Activated T-helper 1 cell treated with anti-CD3 and anti-CD28 coated beads, Interleukin-12 subunit alpha, Interleukin-12 subunit beta, Interleukin-2, Interleukin-4 antibody, amounts not matched to agents 30 ng/mL and 10 ng/mL and 1 ng/mL, durations not matched to agents 14 hours and 24 hours and 36 hours (primary cell): Measurements from ENCODE around the gene ARHGEF2. TPM values are rescaled to one million over a fixed set of nuclear protein-coding genes. Genes with fewer than 3 reads are reported as not detected.

ENCODE experiments used
- DNase-seq: peaks from one replicate; pipeline ENCODE4 v3.0.0; 2021; ENCODE audit warnings: low spot score
- H3K27ac Mint-ChIP-seq: one replicate; pipeline ENCODE4 v1.8.0; 2021; ENCODE audit warnings: mild to moderate bottlenecking, mixed read lengths
- H3K27me3 Mint-ChIP-seq: one replicate; pipeline ENCODE4 v1.8.0; 2022; ENCODE audit warnings: mild to moderate bottlenecking, moderate library complexity, mixed read lengths; ENCODE audit not compliant: insufficient read depth
- H3K36me3 Mint-ChIP-seq: one replicate; pipeline ENCODE4 v1.8.0; 2021; ENCODE audit warnings: low read depth, mixed read lengths
- H3K4me1 Mint-ChIP-seq: one replicate; pipeline ENCODE4 v1.8.0; 2021; ENCODE audit warnings: low read depth, mixed read lengths
- H3K4me3 Mint-ChIP-seq: one replicate; pipeline ENCODE4 v1.8.0; 2021; ENCODE audit warnings: mild to moderate bottlenecking, moderate library complexity, mixed read lengths
- H3K9me3 Mint-ChIP-seq: one replicate; pipeline ENCODE4 v1.8.0; 2021; ENCODE audit warnings: mixed read lengths
- intact Hi-C: fragments of 100-400 bp; cut with micrococcal nuclease; formaldehyde crosslinking; loops from one replicate; pipeline ENCODE4 v1.15.1; 2024
- total RNA-seq: library from RNA; stranded (reverse); gene quantifications from 2 replicates; pipeline ENCODE4 v1.2.3, GENCODE V29; 2022

ARHGEF2 gene
- total RNA-seq, 1 donor from 2014 or later: 222 TPM

DNA sequence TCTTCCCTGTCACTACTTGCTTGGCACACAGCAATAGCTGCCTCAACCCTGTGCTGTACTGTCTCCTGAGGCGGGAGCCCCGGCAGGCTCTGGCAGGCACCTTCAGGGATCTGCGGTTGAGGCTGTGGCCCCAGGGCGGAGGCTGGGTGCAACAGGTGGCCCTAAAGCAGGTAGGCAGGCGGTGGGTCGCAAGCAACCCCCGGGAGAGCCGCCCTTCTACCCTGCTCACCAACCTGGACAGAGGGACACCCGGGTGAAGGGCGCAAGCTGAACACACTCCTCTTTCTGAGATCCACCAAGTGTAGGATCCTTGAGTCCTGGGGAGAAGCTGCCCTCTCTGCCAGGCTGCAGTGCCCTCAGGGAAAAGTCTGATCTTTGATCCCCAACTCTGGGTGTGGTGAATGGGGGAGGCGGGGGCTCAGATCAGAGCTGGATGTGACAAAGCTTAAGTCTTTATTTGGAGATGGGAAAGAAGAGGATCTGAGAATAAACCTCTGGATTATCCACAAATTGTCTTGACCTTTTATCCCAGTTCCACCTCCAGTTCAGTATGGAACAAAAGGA lies 35.7 kb downstream of the ARHGEF2 start:
- intact Hi-C loops: no loop called here
- Mint-ChIP-seq H3K27ac (peak overlapping the region; percentile 88), H3K4me1 (peaks cover 62% of the 10 kb centered on the region)

DNA sequence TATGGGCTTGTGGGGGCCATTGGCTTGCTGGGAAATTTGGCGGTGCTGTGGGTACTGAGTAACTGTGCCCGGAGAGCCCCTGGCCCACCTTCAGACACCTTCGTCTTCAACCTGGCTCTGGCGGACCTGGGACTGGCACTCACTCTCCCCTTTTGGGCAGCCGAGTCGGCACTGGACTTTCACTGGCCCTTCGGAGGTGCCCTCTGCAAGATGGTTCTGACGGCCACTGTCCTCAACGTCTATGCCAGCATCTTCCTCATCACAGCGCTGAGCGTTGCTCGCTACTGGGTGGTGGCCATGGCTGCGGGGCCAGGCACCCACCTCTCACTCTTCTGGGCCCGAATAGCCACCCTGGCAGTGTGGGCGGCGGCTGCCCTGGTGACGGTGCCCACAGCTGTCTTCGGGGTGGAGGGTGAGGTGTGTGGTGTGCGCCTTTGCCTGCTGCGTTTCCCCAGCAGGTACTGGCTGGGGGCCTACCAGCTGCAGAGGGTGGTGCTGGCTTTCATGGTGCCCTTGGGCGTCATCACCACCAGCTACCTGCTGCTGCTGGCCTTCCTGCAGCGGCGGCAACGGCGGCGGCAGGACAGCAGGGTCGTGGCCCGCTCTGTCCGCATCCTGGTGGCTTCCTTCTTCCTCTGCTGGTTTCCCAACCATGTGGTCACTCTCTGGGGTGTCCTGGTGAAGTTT lies 36.4 kb downstream of the ARHGEF2 start:
- intact Hi-C loops: no loop called here
- Mint-ChIP-seq H3K9me3 (no peaks in the 10 kb centered on the region), H3K4me1 (peaks cover 55% of the 10 kb centered on the region), H3K27ac (peak overlapping the region; percentile 88), H3K36me3 (peaks cover 20% of the 10 kb centered on the region), H3K4me3 (no peak overlapping the region), H3K27me3 (no peaks in the 10 kb centered on the region)
- DNase-seq: no peak

More for the DNA sequence above, 35.7 kb downstream of the ARHGEF2 start:
- no peak for DNase-seq
- H3K9me3 Mint-ChIP-seq: no peaks in the 10 kb centered on the region
- peaks cover 24% of the 10 kb centered on the region for H3K36me3 Mint-ChIP-seq
- no peaks in the 10 kb centered on the region for H3K27me3 Mint-ChIP-seq
- no peak overlapping the region for H3K4me3 Mint-ChIP-seq

DNA sequence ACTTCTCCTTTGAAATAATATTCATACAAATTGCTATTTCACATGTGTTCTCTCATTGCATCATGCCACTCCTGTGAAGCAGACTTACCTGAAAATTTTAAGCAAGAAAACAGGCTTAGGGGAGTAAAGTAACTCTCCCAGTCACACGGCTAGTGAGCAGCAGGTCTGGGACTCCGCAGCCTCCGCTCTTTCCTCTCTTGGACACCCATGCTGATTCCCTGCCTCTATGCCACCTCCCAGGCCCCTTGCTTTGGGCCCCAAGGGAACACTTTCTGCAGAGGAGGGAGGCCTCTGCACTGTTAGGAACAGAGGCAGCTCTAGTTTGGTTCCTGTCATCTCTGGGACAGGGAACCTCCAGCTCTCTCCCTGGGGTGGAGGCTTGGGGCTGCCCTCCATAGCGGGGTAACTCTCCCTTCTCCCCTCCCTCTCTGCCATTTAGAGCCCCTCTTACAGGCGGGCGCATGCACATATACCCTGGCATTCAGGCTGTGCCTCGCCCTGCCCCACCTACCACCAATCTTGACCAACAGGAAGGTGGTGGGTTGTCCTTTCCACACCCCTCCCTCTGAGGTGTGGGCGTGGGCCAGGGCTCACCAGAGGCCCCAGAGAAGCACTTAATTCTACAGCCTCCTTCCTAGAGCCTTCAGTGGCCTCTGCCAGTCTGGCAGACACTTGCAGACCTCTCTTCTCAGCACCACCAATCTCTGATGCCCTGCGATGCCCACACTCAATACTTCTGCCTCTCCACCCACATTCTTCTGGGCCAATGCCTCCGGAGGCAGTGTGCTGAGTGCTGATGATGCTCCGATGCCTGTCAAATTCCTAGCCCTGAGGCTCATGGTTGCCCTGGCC lies 37.1 kb downstream of the ARHGEF2 start, which contains the start of gene RXFP4:
TSS of gene RXFP4 (plus strand) at position 646 of the 852 bp plus-strand sequence. CDS start at position 718, 72 bp downstream.
- peaks cover 48% of the 10 kb centered on the region for H3K4me1 Mint-ChIP-seq
- no peaks in the 10 kb centered on the region for H3K27me3 Mint-ChIP-seq
- intact Hi-C loops: no loop called here
- H3K27ac Mint-ChIP-seq: peak within 1 kb of the TSS; percentile 88
- DNase-seq: no peak
- peaks cover 12% of the 10 kb centered on the region for H3K36me3 Mint-ChIP-seq
- no peaks in the 10 kb centered on the region for H3K9me3 Mint-ChIP-seq
- no peak within 1 kb of the TSS for H3K4me3 Mint-ChIP-seq

DNA sequence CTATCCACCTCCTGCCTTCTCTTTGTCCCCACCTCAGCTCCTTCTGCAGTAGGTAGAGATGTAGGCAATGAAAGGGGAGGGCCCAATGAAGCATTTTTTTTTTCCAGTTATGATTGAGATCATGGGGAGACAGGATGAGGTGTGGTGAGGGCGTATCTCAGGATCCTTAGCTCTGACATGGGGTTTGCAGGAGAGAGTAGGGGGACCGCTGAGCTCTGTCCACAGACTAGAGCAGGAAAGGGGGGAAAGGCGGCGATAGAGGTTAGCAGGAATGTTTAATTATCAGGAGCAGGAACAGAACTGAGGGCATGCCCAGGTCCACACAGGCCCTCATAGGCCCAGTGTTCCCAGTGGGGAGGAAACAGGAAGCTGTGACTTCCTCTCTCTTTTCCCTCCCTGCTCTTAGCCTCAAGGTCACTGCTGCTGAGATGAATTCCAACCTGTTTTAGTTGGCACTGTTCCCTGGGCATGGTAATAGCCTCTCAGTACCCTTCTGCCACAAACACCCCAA lies 37.8 kb downstream of the ARHGEF2 start:
- intact Hi-C loops: no loop called here
- Mint-ChIP-seq H3K4me3 (no peak overlapping the region), H3K9me3 (no peaks in the 10 kb centered on the region), H3K27ac (peak overlapping the region; percentile 73), H3K4me1 (peaks cover 48% of the 10 kb centered on the region), H3K27me3 (no peaks in the 10 kb centered on the region), H3K36me3 (peaks cover 8% of the 10 kb centered on the region)
- DNase-seq: no peak

DNA sequence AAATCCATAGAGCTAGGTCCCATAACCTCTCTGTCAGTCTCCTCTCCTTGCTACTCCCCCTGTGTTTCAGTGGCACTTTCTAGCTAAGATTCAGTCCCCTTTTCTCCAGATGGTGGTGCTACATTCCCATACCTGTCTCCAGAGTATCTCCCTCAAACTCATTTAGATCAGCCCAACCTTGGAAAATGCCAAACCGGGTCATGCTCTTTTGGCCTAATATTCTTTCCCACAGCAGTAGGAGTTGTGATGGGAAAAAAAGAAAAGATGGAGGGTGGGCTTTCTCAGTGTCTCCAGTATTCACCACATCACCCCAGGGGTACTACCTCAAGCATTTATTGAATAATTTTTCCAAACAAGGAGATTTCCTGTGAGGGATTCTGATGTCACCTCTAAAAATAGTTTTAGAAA lies 40.1 kb downstream of the ARHGEF2 start:
- intact Hi-C loops: loop anchor here (1.0 to 10.0 kb wide), 4 partner anchors 8 to 397 kb away; partner anchors contain the start of genes CCT3 and TSACC
- peaks cover 3% of the 10 kb centered on the region for H3K36me3 Mint-ChIP-seq
- peaks cover 39% of the 10 kb centered on the region for H3K4me1 Mint-ChIP-seq
- H3K9me3 Mint-ChIP-seq: no peaks in the 10 kb centered on the region
- peak overlapping the region; percentile 0 for H3K27ac Mint-ChIP-seq
- peak; percentile 24 for DNase-seq
- H3K4me3 Mint-ChIP-seq: no peak overlapping the region
- no peaks in the 10 kb centered on the region for H3K27me3 Mint-ChIP-seq

DNA sequence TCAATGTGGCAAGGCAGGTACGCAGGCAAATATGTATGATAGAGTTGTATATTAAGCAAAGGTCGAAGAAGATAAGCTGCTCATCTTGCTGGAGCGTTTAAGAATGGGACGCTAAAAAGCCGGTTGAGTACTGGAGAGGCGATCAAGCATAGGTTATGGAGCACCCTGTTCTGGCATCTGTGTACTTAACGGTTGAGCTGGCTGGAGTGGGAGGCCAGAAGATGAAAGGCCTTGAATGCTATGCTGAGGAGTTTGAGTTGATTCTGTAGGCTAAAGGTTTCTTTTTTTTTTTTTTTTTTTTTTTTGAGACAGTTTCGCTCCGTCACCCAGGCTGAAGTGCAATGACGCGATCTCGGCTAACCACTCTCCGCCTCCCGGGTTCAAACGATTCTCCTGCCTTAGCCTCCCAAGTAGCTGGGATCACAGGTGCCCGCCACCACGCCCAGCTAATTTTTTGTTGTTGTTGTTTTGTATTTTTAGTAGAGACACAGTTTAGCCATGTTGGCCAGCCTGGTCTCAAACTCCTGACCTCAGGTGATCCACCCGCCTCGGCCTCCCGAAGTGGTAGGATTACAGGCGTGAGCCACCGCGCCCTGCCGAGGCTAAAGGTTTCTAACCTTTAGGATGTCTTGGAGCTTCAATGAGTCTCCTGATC lies 43.3 kb downstream of the ARHGEF2 start:
- intact Hi-C loops: loop anchor here (1.0 to 10.0 kb wide), 11 partner anchors 11 to 400 kb away; partner anchors contain the start of genes ARHGEF2, CCT3, DAP3 and LAMTOR2
- DNase-seq: no peak
- H3K9me3 Mint-ChIP-seq: no peaks in the 10 kb centered on the region
- peaks cover 38% of the 10 kb centered on the region for H3K4me1 Mint-ChIP-seq
- no peaks in the 10 kb centered on the region for H3K27me3 Mint-ChIP-seq
- H3K36me3 Mint-ChIP-seq: peaks cover 21% of the 10 kb centered on the region
- H3K4me3 Mint-ChIP-seq: no peak overlapping the region
- H3K27ac Mint-ChIP-seq: peak overlapping the region; percentile 61

DNA sequence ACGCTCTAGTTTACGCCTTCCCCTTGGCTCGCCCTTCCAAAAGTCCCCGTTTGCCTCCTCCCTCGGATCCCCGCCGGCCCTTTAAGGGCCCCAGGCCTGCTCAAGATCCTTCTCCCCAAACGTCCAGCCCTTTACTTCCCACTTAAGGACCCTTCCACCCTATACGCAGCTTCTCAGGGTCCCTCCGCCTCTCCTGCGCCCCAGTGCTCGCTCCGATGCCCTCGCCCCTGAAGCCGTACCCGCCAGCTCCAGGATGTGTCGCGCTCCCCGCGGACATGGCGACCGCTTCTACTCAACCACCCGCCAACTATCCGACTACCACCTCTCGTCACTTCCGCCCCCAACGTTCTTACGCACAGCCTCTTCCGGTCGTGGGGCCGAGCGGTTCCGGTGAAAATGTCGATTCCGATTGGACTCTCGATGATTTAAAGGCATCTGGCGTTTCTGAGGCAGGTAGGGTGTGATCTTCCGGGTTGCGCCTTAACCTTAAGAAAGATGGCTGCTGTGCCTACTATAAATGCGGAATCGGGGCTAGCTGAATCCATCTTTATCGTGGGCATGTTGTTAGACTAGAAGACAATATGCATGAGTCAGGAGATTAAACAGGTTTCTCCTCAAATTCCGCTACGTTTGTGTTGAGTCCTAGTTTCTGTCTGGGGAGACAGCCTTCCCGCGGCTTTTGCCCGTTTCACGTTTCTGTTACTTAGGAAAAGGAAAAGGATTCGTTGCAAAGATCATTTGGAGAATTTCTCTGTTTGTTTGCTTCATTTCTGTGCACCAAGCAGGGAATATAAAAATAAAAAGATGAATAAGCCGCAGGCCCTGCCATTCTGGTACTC lies 44.0 kb downstream of the ARHGEF2 start, which contains the start of gene KHDC4:
TSS of gene KHDC4 (minus strand) at position 317 of the 839 bp plus-strand sequence. CDS start at position 277, 40 bp downstream.
- Mint-ChIP-seq H3K27ac (peak within 1 kb of the TSS; percentile 61), H3K36me3 (peaks cover 24% of the 10 kb centered on the region), H3K27me3 (no peaks in the 10 kb centered on the region), H3K9me3 (no peaks in the 10 kb centered on the region), H3K4me1 (peaks cover 39% of the 10 kb centered on the region), H3K4me3 (no peak within 1 kb of the TSS)
- DNase-seq: peak; percentile 94
- intact Hi-C loops: loop anchor here (1.0 to 10.0 kb wide), 11 partner anchors 12 to 400 kb away; partner anchors contain the start of genes ARHGEF2, CCT3, DAP3 and LAMTOR2

DNA sequence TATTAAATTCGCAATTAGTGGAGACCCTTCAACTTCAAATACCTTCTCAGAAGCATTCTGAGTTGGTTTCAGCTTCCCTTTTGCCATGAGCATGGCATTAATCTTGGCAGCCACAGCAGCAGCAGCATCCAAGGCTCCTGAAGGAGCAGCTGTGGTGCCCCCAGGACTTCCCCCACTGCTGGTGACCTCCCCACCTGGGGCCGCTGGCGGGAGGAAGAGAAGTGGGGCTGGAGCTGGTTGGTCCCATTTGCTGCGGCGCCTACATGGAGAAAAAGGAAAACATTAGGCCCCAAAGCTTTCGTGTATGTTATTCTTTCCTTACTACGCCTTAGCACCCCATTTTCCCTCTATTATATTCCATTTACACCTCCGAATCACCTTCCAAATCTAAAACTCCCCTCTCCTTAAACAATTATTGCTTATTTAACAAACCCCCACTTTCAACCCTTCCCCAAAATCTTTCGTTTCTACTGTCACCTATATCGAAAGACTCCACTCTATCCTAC lies 44.7 kb downstream of the ARHGEF2 start:
- H3K4me3 Mint-ChIP-seq: no peak overlapping the region
- no peak for DNase-seq
- peaks cover 43% of the 10 kb centered on the region for H3K4me1 Mint-ChIP-seq
- no peak overlapping the region for H3K27ac Mint-ChIP-seq
- H3K27me3 Mint-ChIP-seq: no peaks in the 10 kb centered on the region
- peaks cover 29% of the 10 kb centered on the region for H3K36me3 Mint-ChIP-seq
- intact Hi-C loops: loop anchor here (1.0 to 10.0 kb wide), 11 partner anchors 13 to 401 kb away; partner anchors contain the start of genes ARHGEF2, CCT3, DAP3 and LAMTOR2
- no peaks in the 10 kb centered on the region for H3K9me3 Mint-ChIP-seq

DNA sequence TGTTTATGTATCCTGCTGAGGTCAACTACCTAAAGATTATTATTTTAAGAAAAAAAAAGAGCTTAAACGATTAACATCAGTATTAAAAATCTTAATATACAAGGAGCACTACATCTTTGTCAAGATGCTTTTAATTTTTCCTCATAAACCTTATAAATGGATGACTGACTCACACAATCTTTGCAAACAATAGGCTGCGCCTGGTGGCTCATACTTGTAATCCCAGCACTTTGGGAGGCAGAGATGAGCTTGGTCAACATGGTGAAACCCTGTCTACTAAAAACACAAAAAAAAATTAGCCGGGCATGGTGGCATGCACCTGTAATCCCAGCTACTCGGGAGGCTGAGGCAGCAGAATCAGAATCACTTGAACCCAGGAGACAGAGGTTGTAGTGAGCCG lies 45.9 kb downstream of the ARHGEF2 start:
- intact Hi-C loops: loop anchor here (5.0 to 10.0 kb wide), 2 partner anchors 245 to 402 kb away; partner anchors contain the start of genes CCT3, DAP3, TSACC and YY1AP1
- DNase-seq: no peak
- Mint-ChIP-seq H3K27ac (no peak overlapping the region), H3K4me3 (peak overlapping the region; percentile 73), H3K9me3 (no peaks in the 10 kb centered on the region), H3K36me3 (peaks cover 33% of the 10 kb centered on the region), H3K4me1 (peaks cover 38% of the 10 kb centered on the region), H3K27me3 (no peaks in the 10 kb centered on the region)

DNA sequence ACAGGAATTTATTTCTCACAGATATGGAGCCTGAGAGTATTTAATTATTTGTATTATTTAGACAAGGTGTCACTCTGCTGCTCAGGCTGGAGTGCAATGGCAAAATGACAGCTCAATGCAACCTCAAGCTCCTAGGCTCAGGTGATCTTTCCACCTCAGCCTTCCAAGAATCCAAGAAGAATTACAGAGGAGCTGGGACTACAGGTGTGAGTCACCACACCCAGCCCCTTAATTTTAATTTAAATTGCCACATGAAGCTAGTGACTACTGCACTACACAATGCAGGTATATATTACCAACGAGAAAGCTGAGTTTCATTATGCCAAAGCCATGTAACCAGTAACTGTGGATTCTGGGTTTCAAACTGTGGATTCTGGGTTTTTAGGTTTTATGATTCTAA lies 46.3 kb downstream of the ARHGEF2 start:
- intact Hi-C loops: loop anchor here (5.0 to 10.0 kb wide), 2 partner anchors 245 to 403 kb away; partner anchors contain the start of genes CCT3, DAP3, TSACC and YY1AP1
- H3K27me3 Mint-ChIP-seq: no peaks in the 10 kb centered on the region
- H3K36me3 Mint-ChIP-seq: peaks cover 35% of the 10 kb centered on the region
- H3K9me3 Mint-ChIP-seq: no peaks in the 10 kb centered on the region
- H3K27ac Mint-ChIP-seq: no peak overlapping the region
- peak overlapping the region; percentile 64 for H3K4me3 Mint-ChIP-seq
- DNase-seq: no peak
- H3K4me1 Mint-ChIP-seq: peaks cover 38% of the 10 kb centered on the region
